SH-SY5Y (cell line): Measurements from ENCODE around the gene TMEM266.

Experiments used
- GATA2 ChIP-seq: IDR thresholded peaks from 2 replicates; pipeline ENCODE4 v1.6.1; 2011; ENCODE audit warnings: mild to moderate bottlenecking, low read depth, low read length
- GATA3 ChIP-seq: IDR thresholded peaks from 2 replicates; pipeline ENCODE4 v1.6.1; 2011; ENCODE audit warnings: low read depth, mild to moderate bottlenecking, low read length, moderate library complexity

- no peak for TF ChIP-seq GATA2
- TF ChIP-seq GATA3, result no peak
These were observed 131.2 kb downstream of the TMEM266 start for GRCh38 chr15:76190751-76191538.
